Activated CD8-positive, alpha-beta memory T cell treated with anti-CD3 and anti-CD28 coated beads for 48 hours (primary cell): ENCODE data around the gene SLC22A12.
"Not testable (repeated sequence)": the region's sequence is repeated elsewhere in the genome, so short reads cannot be mapped to it uniquely, and the experiment has no call there.

Source experiments
- DNase-seq, 3 experiments: peaks; one replicate each; pipeline ENCODE4 v3.0.0-alpha.2; 2020; ENCODE audit warnings: low read depth in 2 of 3, low spot score in 2 of 3

Gene SLC22A12

GRCh38 chr11:64585150-64585549 is 5.9 kb upstream of the SLC22A12 start:
- DNase-seq, result no peak

- DNase-seq, result no peak
These were observed 4.7 kb upstream of the SLC22A12 start for GRCh38 chr11:64586366-64586765.

GRCh38 chr11:64588701-64589100 is 2.3 kb upstream of the SLC22A12 start:
- no peak for DNase-seq

- no peak for DNase-seq
These were observed 525 bp downstream of the SLC22A12 start for GRCh38 chr11:64591257-64592233.

- no peak for DNase-seq
These were observed 1.2 kb downstream of the SLC22A12 start for GRCh38 chr11:64592234-64592615.

GRCh38 chr11:64592656-64593055 is 1.6 kb downstream of the SLC22A12 start:
- no peak for DNase-seq

GRCh38 chr11:64593156-64594105 is 2.4 kb downstream of the SLC22A12 start:
- DNase-seq, result no peak

GRCh38 chr11:64594159-64594939 is 3.3 kb downstream of the SLC22A12 start:
- DNase-seq, result no peak

- DNase-seq, result not testable (repeated sequence)
These were observed 4.9 kb downstream of the SLC22A12 start for GRCh38 chr11:64595922-64596321.

GRCh38 chr11:64597671-64598101 is 6.7 kb downstream of the SLC22A12 start:
- DNase-seq, result no peak

GRCh38 chr11:64598106-64598796 is 7.2 kb downstream of the SLC22A12 start:
- DNase-seq, result no peak

- DNase-seq, result no peak
These were observed 8.0 kb downstream of the SLC22A12 start for GRCh38 chr11:64598797-64599697.

- DNase-seq, result no peak
These were observed 8.7 kb downstream of the SLC22A12 start for GRCh38 chr11:64599698-64600211.

- DNase-seq, result no peak
These were observed 9.4 kb downstream of the SLC22A12 start for GRCh38 chr11:64600281-64600992.

- DNase-seq, result no peak
These were observed 10.8 kb downstream of the SLC22A12 start for GRCh38 chr11:64601605-64602465.

GRCh38 chr11:64602466-64603070 is 11.5 kb downstream of the SLC22A12 start:
- no peak for DNase-seq
